Endothelial cell of umbilical vein (primary cell): ENCODE results near the gene CUBN. TPM values are rescaled to one million over a fixed set of nuclear protein-coding genes. Genes with fewer than 3 reads are reported as not detected.
A peak's percentile ranks its signal among the peaks of the same experiment; 100 is the strongest.

Experiments used
- BruUV-seq: library from RNA; stranded (reverse); fragments of 400-500 nt; replicated peaks from 2 replicates; lab custom pipeline; 2021; lab: Mats Ljungman, UMichigan
- CTCF ChIA-PET: fragments of 300-600, 350-600 bp; sonication (Branson Sonifier 250); formaldehyde crosslinking; loops from one replicate; lab custom pipeline; 2021; ENCODE audit warnings: antibody characterized with exemption, inconsistent platforms; lab: Charles Lee
- POLR2A ChIA-PET: fragments of 300-600, 350-600 bp; sonication (Branson Sonifier 250); formaldehyde crosslinking; loops from one replicate; lab custom pipeline; 2021; ENCODE audit warnings: antibody characterized with exemption, inconsistent platforms; lab: Charles Lee
- DNase-seq: peaks from one replicate; pipeline ENCODE4 v3.0.0-alpha.2; 2011; ENCODE audit warnings: low read depth, low spot score
- FAIRE-seq: peaks from 2 replicates; lab custom pipeline; 2011; peaks lifted over from hg19 to GRCh38; lab: Jason Lieb, UNC
- H2AFZ ChIP-seq: 2 replicates; pipeline ENCODE4 v1.6.0; 2012; ENCODE audit warnings: low read depth, low read length, control low read depth, inconsistent platforms
- H3K27ac ChIP-seq: 2 replicates; pipeline ENCODE4 v1.5.1; 2011; ENCODE audit warnings: low read depth, mild to moderate bottlenecking, control low read depth, low read length, moderate library complexity; ENCODE audit not compliant: insufficient read depth
- H3K27me3 ChIP-seq, 2 experiments: 2 replicates each; pipeline versions ENCODE4 v1.6.0 to v1.6.1; 2011; ENCODE audit warnings: low read length in 2 of 2, mixed read lengths in 1 of 2; ENCODE audit not compliant: control insufficient read depth in 2 of 2, insufficient read depth in 2 of 2
- H3K36me3 ChIP-seq, 2 experiments: 2 replicates in 1 of 2; 3 replicates in 1 of 2; pipeline ENCODE4 v1.5.1; 2011; ENCODE audit warnings: low read length in 2 of 2, mild to moderate bottlenecking in 1 of 2, moderate library complexity in 1 of 2; ENCODE audit not compliant: control insufficient read depth in 2 of 2, insufficient read depth in 2 of 2; ENCODE audit errors: extremely low read depth in 1 of 2
- H3K4me1 ChIP-seq: 3 replicates; pipeline ENCODE4 v1.5.1; 2011; ENCODE audit warnings: mild to moderate bottlenecking, low read length; ENCODE audit not compliant: control insufficient read depth, insufficient read depth; ENCODE audit errors: extremely low read depth
- H3K4me2 ChIP-seq: 2 replicates; pipeline ENCODE4 v1.6.1; 2011; ENCODE audit warnings: low read length, control low read depth, mixed read lengths; ENCODE audit not compliant: insufficient read depth
- H3K4me3 ChIP-seq, 3 experiments: fragments of 200-600 bp in 1 of 3; sonication (generic), shearing (Covaris generic) in 1 of 3; replicated peaks in 1 of 3; 2 replicates each; pipeline ENCODE4 v1.5.1; 2011 to 2016; ENCODE audit warnings: control low read depth in 3 of 3, low read length in 3 of 3, mild to moderate bottlenecking in 2 of 3, inconsistent platforms in 1 of 3, low read depth in 1 of 3, moderate library complexity in 1 of 3; ENCODE audit not compliant: insufficient read depth in 1 of 3
- H3K79me2 ChIP-seq: 2 replicates; pipeline ENCODE4 v1.6.0; 2012; ENCODE audit warnings: low read length, inconsistent platforms; ENCODE audit not compliant: control insufficient read depth, insufficient read depth
- H3K9ac ChIP-seq: replicated peaks from 2 replicates; pipeline ENCODE3; 2011; ENCODE audit warnings: low read length, control low read depth; ENCODE audit not compliant: insufficient read depth; ENCODE audit errors: extremely low read depth
- H3K9me1 ChIP-seq: replicated peaks from 3 replicates; pipeline ENCODE4 v1.6.0; 2011; ENCODE audit warnings: mild to moderate bottlenecking, low read length; ENCODE audit not compliant: control insufficient read depth, insufficient read depth; ENCODE audit errors: extremely low read depth
- H3K9me3 ChIP-seq: replicated peaks from 2 replicates; pipeline ENCODE4 v1.5.1; 2012; ENCODE audit warnings: low read length, inconsistent platforms; ENCODE audit not compliant: control insufficient read depth, insufficient read depth
- H4K20me1 ChIP-seq: replicated peaks from 2 replicates; pipeline ENCODE3; 2011; ENCODE audit warnings: mild to moderate bottlenecking, low read length; ENCODE audit not compliant: control insufficient read depth, insufficient read depth; ENCODE audit errors: extremely low read depth
- EZH2 ChIP-seq: IDR thresholded peaks from 2 replicates; pipeline ENCODE4 v1.6.1; 2012; ENCODE audit warnings: borderline replicate concordance, low read depth, mild to moderate bottlenecking, moderate library complexity, low read length, inconsistent platforms; ENCODE audit not compliant: severe bottlenecking
- FOS ChIP-seq: IDR thresholded peaks from 2 replicates; pipeline ENCODE4 v1.6.1; 2011; ENCODE audit warnings: mild to moderate bottlenecking, low read length, moderate library complexity, borderline replicate concordance; ENCODE audit not compliant: insufficient read depth
- GATA2 ChIP-seq: IDR thresholded peaks from 2 replicates; pipeline ENCODE4 v1.7.0; 2011; ENCODE audit warnings: low read depth, mild to moderate bottlenecking, moderate library complexity, mixed read lengths, low read length; ENCODE audit not compliant: insufficient read length, insufficient read depth
- JUN ChIP-seq: IDR thresholded peaks from 2 replicates; pipeline ENCODE4 v1.6.1; 2011; ENCODE audit warnings: borderline replicate concordance, low read depth; ENCODE audit not compliant: insufficient read length, insufficient read depth
- MYC ChIP-seq: IDR thresholded peaks from one replicate; pipeline ENCODE4 v1.6.1; 2011; ENCODE audit warnings: mild to moderate bottlenecking, low read depth, low read length
- POLR2A ChIP-seq: IDR thresholded peaks from 2 replicates; pipeline ENCODE4 v1.6.1; 2012; ENCODE audit warnings: low read depth, mild to moderate bottlenecking, control low read depth, low read length
- POLR2AphosphoS5 ChIP-seq: IDR thresholded peaks from 2 replicates; pipeline ENCODE4 v1.6.1; 2012; ENCODE audit warnings: low read depth, mild to moderate bottlenecking, control low read depth, low read length, moderate library complexity; ENCODE audit not compliant: insufficient read depth
- dilution Hi-C: fragments of 300-500 bp; cut with MboI; formaldehyde crosslinking; loops from one replicate; pipeline ENCODE4 v1.15.0; 2019; ENCODE audit warnings: low sequenced_read_pairs; ENCODE audit not compliant: extremely low pct_ligation_motif_present
- intact Hi-C: fragments of 100-400 bp; cut with micrococcal nuclease; formaldehyde crosslinking; loops from one replicate; pipeline ENCODE4 v1.10.0; 2022
- polyA plus RNA-seq, 4 experiments: library from polyadenylated mRNA; depleted of rRNA in 3 of 4; stranded (reverse) in 3 of 4; unstranded in 1 of 4; fragments of >200 nt; gene quantifications; 2 replicates each; pipeline versions ENCODE4 v1.2.1 to v1.2.3, GENCODE V29; 2011 to 2012; ENCODE audit warnings: missing spikeins in 1 of 4
- total RNA-seq: library from RNA; stranded (reverse); gene quantifications from 2 replicates; pipeline ENCODE4 v1.2.3, GENCODE V29; 2021

CUBN gene
- total and polyA plus RNA-seq, 2 donors (not counting 3 experiments of a cell fraction or from before 2014, with no cell fraction given): 2.7 to 4.6 TPM

DNA sequence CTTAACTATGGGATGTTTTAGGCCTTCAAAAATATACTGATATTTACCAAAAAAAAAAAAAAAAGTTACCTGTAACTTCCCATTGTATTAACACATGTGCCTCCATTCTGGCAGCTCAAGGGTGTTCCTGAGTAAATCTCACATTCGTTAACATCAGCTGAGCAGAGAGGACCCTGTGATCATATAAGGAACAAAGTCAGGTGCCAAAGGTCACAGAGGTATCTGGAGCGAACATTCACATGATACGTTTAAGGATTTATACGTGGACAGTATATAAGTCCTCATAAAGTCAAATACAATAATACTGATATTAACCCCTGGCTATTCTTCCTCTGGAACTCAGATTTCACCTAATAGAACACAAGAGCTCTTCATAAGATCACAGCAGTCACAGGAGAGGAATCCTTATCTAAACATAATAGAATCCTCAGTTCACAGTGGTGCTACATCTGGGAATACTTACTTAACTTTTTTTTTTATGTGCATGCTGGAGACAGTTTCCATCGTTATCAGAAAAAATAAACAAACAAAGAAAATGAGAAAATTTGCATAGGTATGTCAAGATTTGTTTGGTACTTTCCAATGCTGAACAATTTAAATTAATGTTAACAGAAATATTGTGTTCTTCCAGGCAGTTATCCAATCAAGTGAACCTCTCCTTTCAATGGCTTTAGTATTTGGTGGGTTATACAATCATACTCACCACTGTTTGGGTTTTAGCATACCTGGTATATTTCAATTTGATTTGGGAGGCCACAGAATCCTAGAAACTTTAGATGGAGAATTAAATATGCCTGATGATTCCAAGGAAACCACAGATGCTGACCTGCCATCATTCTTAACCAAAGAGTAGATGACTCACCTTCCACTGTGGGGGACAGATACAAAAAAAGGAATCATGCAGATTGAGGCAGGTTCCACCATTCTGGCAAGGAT is 6.6 kb downstream of the CUBN start:
- FAIRE-seq: no peak

DNA sequence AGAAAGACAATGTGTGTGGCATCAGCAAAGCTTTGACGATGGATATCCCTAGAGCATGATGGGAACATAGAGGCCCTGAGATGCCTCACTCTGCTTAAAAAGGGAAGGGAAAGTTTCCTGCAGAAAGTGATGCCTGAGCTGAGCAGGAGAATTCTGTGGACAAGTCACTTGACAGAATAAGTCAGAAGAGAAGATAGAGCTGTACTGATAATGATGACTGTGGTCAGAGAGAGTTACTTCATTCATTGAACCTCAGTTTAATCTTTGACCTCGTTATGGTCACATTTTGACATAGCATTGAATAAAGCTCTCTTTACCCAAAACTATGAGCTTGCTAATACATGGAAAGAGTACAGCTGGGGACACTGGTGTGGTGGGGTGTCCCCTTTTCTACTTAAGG is 7.6 kb downstream of the CUBN start:
- dilution Hi-C loops: no loop called here
- Histone ChIP-seq H3K4me1 (no peaks in the 10 kb centered on the region), H3K79me2 (no peaks in the 10 kb centered on the region), H3K36me3 (no peaks in the 10 kb centered on the region), H3K9ac (no peak overlapping the region), H4K20me1 (no peaks in the 10 kb centered on the region), H3K27me3 (no peaks in the 10 kb centered on the region), H3K9me1 (no peaks in the 10 kb centered on the region), H3K9me3 (no peaks in the 10 kb centered on the region), H2AFZ (no peak overlapping the region), H3K4me3 (no peak overlapping the region), H3K4me2 (no peak overlapping the region), H3K27ac (no peak overlapping the region)
- DNase-seq (no peak), FAIRE-seq (no peak)
- intact Hi-C loops: no loop called here
- ChIA-PET POLR2A (no interaction called here), CTCF (interaction anchor here (1.0 to 1.8 kb wide), 2 partner anchors 36 to 106 kb away, joined by 3 to 4 read pairs; no protein-coding TSS in a partner anchor)
- BruUV-seq: no TSS peak
- TF ChIP-seq POLR2A: no peak
- no peak for TF ChIP-seq MYC
- TF ChIP-seq POLR2AphosphoS5: no peak
- no peak for TF ChIP-seq GATA2
- TF ChIP-seq JUN: no peak
- no peak for TF ChIP-seq FOS

More for the DNA sequence above, 6.6 kb downstream of the CUBN start:
- H3K9me1 ChIP-seq: no peaks in the 10 kb centered on the region
- H3K4me3 ChIP-seq: no peak overlapping the region
- H3K27me3 ChIP-seq: no peaks in the 10 kb centered on the region
- no peak overlapping the region for H3K9ac ChIP-seq
- ChIA-PET POLR2A (no interaction called here), CTCF (interaction anchor here (0.8 to 1.8 kb wide), 4 partner anchors 9 to 106 kb away, joined by 3 to 4 read pairs (median 3); no protein-coding TSS in a partner anchor)
- dilution Hi-C loops (no loop called here), intact Hi-C loops (no loop called here)
- H3K4me2 ChIP-seq: no peak overlapping the region
- H3K79me2 ChIP-seq: no peaks in the 10 kb centered on the region
- H3K36me3 ChIP-seq: no peaks in the 10 kb centered on the region
- TF ChIP-seq EZH2 (no peak), JUN (peak; percentile 27), FOS (peak; percentile 65)
- H4K20me1 ChIP-seq: no peaks in the 10 kb centered on the region
- DNase-seq: no peak
- H3K27ac ChIP-seq: no peak overlapping the region
- H3K4me1 ChIP-seq: no peaks in the 10 kb centered on the region
- no peaks in the 10 kb centered on the region for H3K9me3 ChIP-seq
- BruUV-seq: no TSS peak
- H2AFZ ChIP-seq: no peak overlapping the region
